NCI-H2171 treated with DMSO at 0.1 percent for 48 hours (cell line): Measurements from ENCODE around the gene PALLD.

Source experiments
- DNase-seq: peaks from one replicate; lab custom pipeline; 2025; lab: John Stamatoyannopoulos, UW

PALLD gene

GRCh38 chr4:168853770-168854169 is 356.9 kb downstream of the PALLD start:
- no peak for DNase-seq

- no peak for DNase-seq
Measured at GRCh38 chr4:168854350-168854921, 357.6 kb downstream of the PALLD start.

- DNase-seq, result no peak
Measured at GRCh38 chr4:168856312-168856711, 359.5 kb downstream of the PALLD start.

- no peak for DNase-seq
Measured at GRCh38 chr4:168857009-168857408, 360.2 kb downstream of the PALLD start.

GRCh38 chr4:168857546-168858314 is 360.9 kb downstream of the PALLD start:
- no peak for DNase-seq

GRCh38 chr4:168859100-168859499 is 362.2 kb downstream of the PALLD start:
- no peak for DNase-seq

- DNase-seq, result no peak
Measured at GRCh38 chr4:168859888-168860694, 363.2 kb downstream of the PALLD start.

GRCh38 chr4:168860827-168861226 is 364.0 kb downstream of the PALLD start:
- DNase-seq, result no peak

- DNase-seq, result no peak
Measured at GRCh38 chr4:168863719-168864647, 367.1 kb downstream of the PALLD start.

- DNase-seq, result no peak
Measured at GRCh38 chr4:168864821-168865541, 368.1 kb downstream of the PALLD start.

- DNase-seq, result no peak
Measured at GRCh38 chr4:168865854-168866253, 369.0 kb downstream of the PALLD start.

GRCh38 chr4:168866635-168867034 is 369.8 kb downstream of the PALLD start:
- DNase-seq, result no peak

GRCh38 chr4:168867128-168867527 is 370.3 kb downstream of the PALLD start:
- no peak for DNase-seq

- no peak for DNase-seq
Measured at GRCh38 chr4:168868044-168868781, 371.4 kb downstream of the PALLD start.

- DNase-seq, result no peak
Measured at GRCh38 chr4:168868802-168869201, 371.9 kb downstream of the PALLD start.

GRCh38 chr4:168870004-168870403 is 373.2 kb downstream of the PALLD start:
- DNase-seq, result no peak

GRCh38 chr4:168871632-168872031 is 374.8 kb downstream of the PALLD start:
- DNase-seq, result no peak

- DNase-seq, result no peak
Measured at GRCh38 chr4:168874083-168874482, 377.2 kb downstream of the PALLD start.

GRCh38 chr4:168876106-168876505 is 379.3 kb downstream of the PALLD start:
- no peak for DNase-seq
